Esophagus muscularis mucosa (tissue), 4 donors: ENCODE data around the gene AIF1L. TPM values are rescaled to one million over a fixed set of nuclear protein-coding genes. Genes with fewer than 3 reads are reported as not detected.

Experiments
- DNase-seq: peaks from one replicate; pipeline ENCODE4 v3.0.0-alpha.2; 2017; ENCODE audit errors: extremely low spot score
- H3K27ac ChIP-seq, 4 donors: fragments of 200-600 bp; sonication (generic); replicated peaks in 1 of 4; 1 replicate in 3 of 4; 2 replicates in 1 of 4; pipeline ENCODE4 v1.5.1; 2016 to 2019; ENCODE audit warnings: mild to moderate bottlenecking in 1 of 4
- H3K27me3 ChIP-seq, 4 donors: fragments of 200-600 bp; sonication (generic); one replicate each; pipeline versions ENCODE4 v1.5.1 to v1.6.0; 2016 to 2019
- H3K36me3 ChIP-seq, 4 donors: fragments of 200-600 bp; sonication (generic); one replicate each; pipeline ENCODE4 v1.5.1; 2016 to 2019
- H3K4me1 ChIP-seq, 4 donors: fragments of 200-600 bp; sonication (generic); one replicate each; pipeline ENCODE4 v1.5.1; 2016 to 2019
- H3K4me3 ChIP-seq, 4 donors: fragments of 200-600 bp; sonication (generic); 1 replicate in 2 of 4; 2 replicates in 2 of 4; pipeline ENCODE4 v1.5.1; 2016 to 2019; ENCODE audit warnings: mild to moderate bottlenecking in 4 of 4, moderate library complexity in 1 of 4
- H3K9me3 ChIP-seq, 4 donors: fragments of 200-600 bp; sonication (generic); 1 replicate in 3 of 4; 2 replicates in 1 of 4; pipeline ENCODE4 v1.5.1; 2016 to 2019
- CTCF ChIP-seq, 3 experiments: fragments of 200-600 bp in 2 of 3; fragments of 450-650 bp in 1 of 3; sonication (generic) in 2 of 3; IDR thresholded peaks; one replicate each; pipeline ENCODE4 v1.5.1; 2017 to 2019; ENCODE audit warnings: antibody characterized with exemption in 3 of 3, mild to moderate bottlenecking in 2 of 3, moderate library complexity in 1 of 3
- EP300 ChIP-seq: sonication (generic); formaldehyde crosslinking; IDR thresholded peaks from one replicate; pipeline ENCODE4 v1.6.1; 2017; ENCODE audit warnings: antibody characterized with exemption
- POLR2A ChIP-seq: fragments of 450-650 bp; IDR thresholded peaks from one replicate; pipeline ENCODE4 v1.6.1; 2017; ENCODE audit warnings: antibody characterized with exemption, moderate library complexity, mild to moderate bottlenecking, low read depth
- POLR2AphosphoS5 ChIP-seq, 2 donors: sonication (generic); formaldehyde crosslinking; IDR thresholded peaks; one replicate each; pipeline ENCODE4 v1.6.1; 2017; ENCODE audit warnings: antibody characterized with exemption in 2 of 2
- WGBS: methylation state at CpG from one replicate; pipeline ENCODE4 v1.1.5; 2018; 5-methylcytosine and 5-hydroxymethylcytosine counted together
- intact Hi-C: fragments of 100-400 bp; cut with DNase I; formaldehyde crosslinking; loops from one replicate; pipeline ENCODE4 v1.15.1; 2023
- total RNA-seq, 4 donors: library from RNA; depleted of rRNA; stranded (reverse); fragments of >200 nt; gene quantifications; one replicate each; pipeline versions ENCODE4 v1.1.0 to v1.2.1, GENCODE V29; 2016

The AIF1L gene
- total RNA-seq, 4 donors from 2014 or later, result 9.1 to 24.8 (median 19.3) TPM

- intact Hi-C loops, result no loop called here
- Histone ChIP-seq H3K27me3 (peaks cover 0 to 26% (median 0%) of the 10 kb centered on the region in 4 donors), H3K27ac (no peak overlapping the region), H3K9me3 (no peaks in the 10 kb centered on the region), H3K4me1 (peaks cover 0 to 5% (median 0%) of the 10 kb centered on the region in 4 donors), H3K4me3 (no peak overlapping the region), H3K36me3 (no peaks in the 10 kb centered on the region)
- 82% methylated on average over 8 of the region's 8 CpGs for WGBS
- no peak for TF ChIP-seq POLR2A
- TF ChIP-seq EP300, result no peak
- no peak for TF ChIP-seq CTCF (IDR thresholded peaks at IDR 0.05)
- TF ChIP-seq POLR2AphosphoS5 (IDR thresholded peaks at IDR 0.05), result no peak
- DNase-seq, result no peak
Observed at GRCh38 chr9:131084661-131085369, 11.5 kb upstream of the AIF1L start.

DNA sequence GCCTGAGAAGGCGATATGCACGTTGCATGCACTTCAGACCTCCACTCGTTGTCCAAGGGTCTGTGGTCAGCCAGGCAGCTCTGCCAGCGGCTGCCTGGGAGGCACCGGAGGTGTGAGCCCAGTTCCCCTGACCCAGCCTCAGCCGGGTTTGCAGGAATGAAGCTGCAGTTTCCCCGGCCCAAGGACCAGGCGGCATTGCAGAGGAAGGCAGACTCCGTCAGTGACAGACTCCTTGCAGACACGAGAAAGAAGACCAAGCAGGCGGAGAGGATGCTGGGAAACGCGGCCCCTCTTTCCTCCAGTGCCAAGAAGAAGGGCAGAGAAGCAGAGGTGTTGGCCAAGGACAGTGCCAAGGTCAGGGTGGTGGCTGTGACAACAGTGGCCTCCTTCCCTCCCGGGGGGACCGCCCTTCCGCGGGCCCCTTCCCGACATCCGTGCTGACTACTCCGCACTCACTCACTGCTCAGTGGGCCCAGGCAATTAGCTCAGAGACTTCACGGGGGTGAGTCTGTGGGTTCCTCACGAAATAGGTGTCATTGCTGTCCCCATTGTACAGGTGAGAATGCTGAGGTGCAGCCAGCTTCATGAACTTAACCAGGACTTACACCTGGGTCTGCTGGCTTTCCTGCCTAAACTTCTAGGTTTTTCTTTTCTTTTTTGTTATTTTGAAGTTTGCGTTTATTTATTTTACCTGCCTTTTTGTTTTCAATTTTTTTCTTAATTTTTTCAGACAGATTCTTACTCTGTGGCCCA lies 10.8 kb upstream of the AIF1L start:
- Histone ChIP-seq H3K9me3 (no peaks in the 10 kb centered on the region), H3K27me3 (peaks cover 0 to 26% (median 0%) of the 10 kb centered on the region in 4 donors), H3K36me3 (no peaks in the 10 kb centered on the region), H3K4me1 (peaks cover 0 to 5% (median 0%) of the 10 kb centered on the region in 4 donors), H3K27ac (no peak overlapping the region), H3K4me3 (no peak overlapping the region)
- no peak for DNase-seq
- WGBS, result 75% methylated on average over 23 of the region's 23 CpGs
- intact Hi-C loops, result no loop called here
- TF ChIP-seq EP300, result no peak
- no peak for TF ChIP-seq CTCF (IDR thresholded peaks at IDR 0.05)
- TF ChIP-seq POLR2A, result no peak
- TF ChIP-seq POLR2AphosphoS5 (IDR thresholded peaks at IDR 0.05), result no peak

GRCh38 chr9:131087354-131087893 lies 8.9 kb upstream of the AIF1L start:
- Histone ChIP-seq H3K27ac (no peak overlapping the region), H3K27me3 (peaks cover 0 to 31% (median 0%) of the 10 kb centered on the region in 4 donors), H3K4me1 (peaks cover 0 to 2% (median 0%) of the 10 kb centered on the region in 4 donors), H3K9me3 (no peaks in the 10 kb centered on the region), H3K36me3 (no peaks in the 10 kb centered on the region), H3K4me3 (no peak overlapping the region)
- 99% methylated on average over 17 of the region's 19 CpGs for WGBS
- TF ChIP-seq EP300 (no peak), POLR2A (no peak), POLR2AphosphoS5 (IDR thresholded peaks at IDR 0.05) (no peak), CTCF (IDR thresholded peaks at IDR 0.05) (no peak)
- no peak for DNase-seq
- intact Hi-C loops, result no loop called here

DNA sequence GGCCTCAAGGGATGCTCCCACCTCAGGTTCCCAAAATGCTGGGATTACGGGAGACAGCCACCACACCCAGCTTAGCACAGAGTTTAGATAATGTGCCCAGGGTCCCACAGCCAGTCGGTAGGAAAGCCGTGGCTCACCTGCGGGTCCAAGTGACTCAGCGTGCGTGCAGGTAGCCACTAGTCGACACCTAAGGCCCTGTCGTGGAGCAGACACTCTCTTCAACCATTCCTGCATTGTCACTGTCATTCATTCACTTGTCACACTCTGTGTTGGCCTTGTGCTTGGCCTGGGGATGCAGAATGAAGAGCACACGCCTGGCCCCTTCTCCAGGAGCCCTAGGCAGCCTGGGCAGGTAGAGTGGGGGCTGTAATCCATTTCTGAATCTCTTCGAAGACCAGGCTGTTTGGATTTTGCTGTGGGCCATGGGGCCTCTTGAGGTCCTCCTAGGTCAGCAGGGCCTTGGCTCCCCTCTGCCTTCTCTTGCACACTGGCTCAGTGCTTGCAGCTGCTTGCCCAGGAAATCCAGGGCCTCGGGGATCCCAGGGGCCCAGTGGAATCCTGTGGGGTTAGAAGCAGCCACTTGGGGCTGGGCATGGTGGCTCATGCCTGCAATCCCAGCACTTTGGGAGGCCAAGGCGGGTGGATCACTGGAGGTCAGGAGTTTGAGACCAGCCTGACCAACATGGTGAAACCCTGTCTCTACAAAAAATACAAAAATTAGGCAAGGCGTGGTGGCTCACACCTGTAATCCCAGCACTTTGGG lies 6.1 kb upstream of the AIF1L start:
- Histone ChIP-seq H3K27me3 (peaks cover 0 to 59% (median 6%) of the 10 kb centered on the region in 4 donors), H3K36me3 (no peaks in the 10 kb centered on the region), H3K9me3 (no peaks in the 10 kb centered on the region), H3K4me3 (no peak overlapping the region), H3K27ac (no peak overlapping the region), H3K4me1 (peaks cover 0 to 5% (median 0%) of the 10 kb centered on the region in 4 donors)
- intact Hi-C loops, result no loop called here
- TF ChIP-seq EP300 (no peak), POLR2A (no peak), CTCF (IDR thresholded peaks at IDR 0.05) (no peak), POLR2AphosphoS5 (IDR thresholded peaks at IDR 0.05) (no peak)
- DNase-seq, result no peak
- 98% methylated on average over 6 of the region's 13 CpGs for WGBS
